T-helper 17 cell (primary cell): ENCODE data around the gene RGL3. TPM values are rescaled to one million over a fixed set of nuclear protein-coding genes. Genes with fewer than 3 reads are reported as not detected.
A peak's percentile ranks its signal among the peaks of the same experiment; 100 is the strongest.
"Not testable (repeated sequence)": the region's sequence is repeated elsewhere in the genome, so short reads cannot be mapped to it uniquely, and the experiment has no call there.

Experiments used
- ATAC-seq: fragments of 150-1000 bp; cut with Tn5 transposase; 2 replicates; pipeline ENCODE4 v1.10.0; 2021; ENCODE audit warnings: mild to moderate bottlenecking, moderate library complexity
- DNase-seq, 3 donors: peaks; one replicate each; pipeline versions ENCODE4 v3.0.0 to v3.0.0-alpha.2; 2020 to 2021
- H3K9me3 ChIP-seq: one replicate; pipeline ENCODE4 v1.7.0; 2013; ENCODE audit warnings: low read length, mild to moderate bottlenecking; ENCODE audit not compliant: control insufficient read depth, poor library complexity, severe bottlenecking
- H3K27ac Mint-ChIP-seq: one replicate; pipeline ENCODE4 v1.8.0; 2022; ENCODE audit warnings: mild to moderate bottlenecking, moderate library complexity, mixed read lengths
- H3K27me3 Mint-ChIP-seq: one replicate; pipeline ENCODE4 v1.8.0; 2022; ENCODE audit warnings: mixed read lengths
- H3K36me3 Mint-ChIP-seq: one replicate; pipeline ENCODE4 v1.8.0; 2022; ENCODE audit warnings: low read depth, mixed read lengths
- H3K4me1 Mint-ChIP-seq: one replicate; pipeline ENCODE4 v1.8.0; 2022; ENCODE audit warnings: mild to moderate bottlenecking, mixed read lengths
- H3K4me3 Mint-ChIP-seq: one replicate; pipeline ENCODE4 v1.8.0; 2022; ENCODE audit warnings: mild to moderate bottlenecking, moderate library complexity, mixed read lengths
- total RNA-seq, 4 donors: library from RNA in 2 of 4; stranded (reverse) in 2 of 4; gene quantifications; one replicate each; pipeline ENCODE4 v1.2.3 and lab custom pipeline; 2022 to 2026

The RGL3 gene
- total RNA-seq, 2 donors from 2014 or later, result not detected

DNA sequence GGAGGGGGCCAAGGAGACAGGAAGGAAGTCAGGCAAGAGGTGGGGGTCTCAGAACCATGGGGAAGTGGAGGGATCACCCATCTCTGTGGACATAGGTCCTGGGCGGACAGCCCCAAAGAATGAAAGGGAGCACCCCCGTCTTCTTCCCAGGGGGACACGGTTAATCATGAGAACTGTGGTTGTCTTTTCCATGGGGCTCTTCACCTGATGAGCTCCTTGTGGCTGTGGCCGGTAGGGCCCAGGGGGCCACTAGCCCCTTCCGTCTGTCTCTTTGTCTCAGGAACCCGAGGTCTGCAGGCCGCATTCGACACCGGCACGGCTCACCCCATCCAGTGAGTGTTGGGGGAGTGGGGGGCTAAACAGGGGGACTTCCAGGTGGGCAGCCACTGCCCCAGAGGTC is 55.2 kb downstream of the RGL3 start:
- no peaks in the 10 kb centered on the region for H3K36me3 Mint-ChIP-seq
- ATAC-seq, result no peak
- H3K27ac Mint-ChIP-seq, result no peak overlapping the region
- DNase-seq, result no peak
- H3K4me3 Mint-ChIP-seq, result no peak overlapping the region
- peaks cover 6% of the 10 kb centered on the region for H3K4me1 Mint-ChIP-seq
- no peaks in the 10 kb centered on the region for H3K9me3 ChIP-seq
- no peaks in the 10 kb centered on the region for H3K27me3 Mint-ChIP-seq

DNA sequence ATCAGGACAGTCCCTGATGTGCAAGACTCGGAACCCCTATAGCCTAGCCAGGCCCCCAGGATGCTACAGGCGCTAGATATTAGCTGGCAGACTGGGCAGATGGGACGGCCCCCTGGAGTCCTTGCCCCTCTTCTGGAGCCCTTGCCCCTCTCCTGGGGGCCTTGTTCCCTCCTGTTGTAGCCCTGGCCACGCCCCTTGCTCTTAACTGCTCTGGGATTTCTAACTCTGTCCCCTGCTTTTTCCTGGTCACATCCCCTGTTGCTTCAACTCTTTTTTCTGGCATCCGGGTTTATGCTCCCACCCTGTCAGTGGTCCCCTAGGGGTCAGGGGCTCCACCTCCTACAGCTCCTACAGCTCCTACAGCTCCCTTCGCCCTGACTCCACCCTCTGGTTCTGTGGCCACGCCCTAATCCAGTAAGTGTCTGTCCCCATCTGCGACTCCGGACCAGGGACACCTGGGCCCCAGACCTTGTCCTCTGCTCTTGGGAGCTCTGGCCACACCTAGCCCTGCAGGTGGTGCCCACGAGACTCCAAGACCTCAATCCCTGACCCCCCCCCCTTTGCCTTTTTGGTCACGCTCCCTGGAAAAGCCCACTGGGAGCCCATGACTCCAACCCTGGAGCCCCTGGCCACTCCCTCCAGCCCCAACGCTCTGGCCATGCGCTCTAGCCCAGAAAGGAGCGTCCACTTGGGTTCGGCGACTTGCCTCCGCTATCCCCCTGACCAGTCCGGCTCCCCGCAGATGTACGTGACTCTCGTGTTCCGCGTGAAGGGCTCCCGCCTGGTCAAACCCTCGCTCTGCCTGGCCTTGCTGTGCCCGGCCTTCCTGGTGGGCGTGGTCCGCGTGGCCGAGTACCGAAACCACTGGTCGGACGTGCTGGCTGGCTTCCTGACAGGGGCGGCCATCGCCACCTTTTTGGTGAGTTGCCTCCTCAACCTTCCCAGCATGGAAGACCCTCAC is 57.1 kb downstream of the RGL3 start:
- Mint-ChIP-seq H3K27ac (no peak overlapping the region), H3K27me3 (no peaks in the 10 kb centered on the region), H3K4me1 (peaks cover 10% of the 10 kb centered on the region), H3K4me3 (no peak overlapping the region), H3K36me3 (no peaks in the 10 kb centered on the region)
- ATAC-seq, result no peak
- no peaks in the 10 kb centered on the region for H3K9me3 ChIP-seq
- DNase-seq, result no peak

DNA sequence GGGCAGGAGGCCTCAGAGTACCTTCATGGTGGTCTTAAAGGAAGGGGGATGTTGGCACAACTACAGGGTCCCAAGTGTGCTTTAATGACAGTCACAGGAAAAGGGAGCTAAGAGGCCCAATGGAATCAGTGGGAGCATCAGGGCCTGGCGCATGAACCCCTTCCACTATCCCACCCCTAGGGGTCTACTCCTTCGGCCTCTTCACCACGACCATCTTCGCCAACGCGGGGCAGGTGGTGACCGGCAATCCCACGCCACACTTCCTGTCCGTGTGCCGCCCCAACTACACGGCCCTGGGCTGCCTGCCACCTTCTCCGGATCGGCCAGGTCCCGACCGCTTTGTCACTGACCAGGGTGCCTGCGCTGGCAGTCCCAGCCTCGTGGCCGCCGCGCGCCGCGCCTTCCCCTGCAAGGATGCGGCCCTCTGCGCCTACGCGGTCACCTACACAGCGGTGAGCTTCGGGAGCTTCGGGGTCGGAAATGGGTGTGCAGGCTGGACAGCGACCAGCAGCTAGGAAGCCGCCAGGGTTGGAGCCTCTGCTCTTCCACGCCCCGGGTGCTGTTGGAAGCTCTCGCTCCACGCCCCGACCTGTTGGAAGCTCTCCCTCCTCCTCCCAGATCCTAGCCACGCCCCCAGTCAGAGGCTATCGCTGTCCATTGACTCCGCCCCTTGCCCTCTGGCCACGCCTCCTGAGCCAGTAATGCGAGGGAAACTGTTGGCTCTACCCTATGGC is 57.9 kb downstream of the RGL3 start:
- no peaks in the 10 kb centered on the region for H3K36me3 Mint-ChIP-seq
- DNase-seq (no peak), ATAC-seq (no peak)
- peaks cover 12% of the 10 kb centered on the region for H3K4me1 Mint-ChIP-seq
- H3K4me3 Mint-ChIP-seq, result no peak overlapping the region
- no peak overlapping the region for H3K27ac Mint-ChIP-seq
- no peaks in the 10 kb centered on the region for H3K9me3 ChIP-seq
- H3K27me3 Mint-ChIP-seq, result peaks cover 4% of the 10 kb centered on the region

DNA sequence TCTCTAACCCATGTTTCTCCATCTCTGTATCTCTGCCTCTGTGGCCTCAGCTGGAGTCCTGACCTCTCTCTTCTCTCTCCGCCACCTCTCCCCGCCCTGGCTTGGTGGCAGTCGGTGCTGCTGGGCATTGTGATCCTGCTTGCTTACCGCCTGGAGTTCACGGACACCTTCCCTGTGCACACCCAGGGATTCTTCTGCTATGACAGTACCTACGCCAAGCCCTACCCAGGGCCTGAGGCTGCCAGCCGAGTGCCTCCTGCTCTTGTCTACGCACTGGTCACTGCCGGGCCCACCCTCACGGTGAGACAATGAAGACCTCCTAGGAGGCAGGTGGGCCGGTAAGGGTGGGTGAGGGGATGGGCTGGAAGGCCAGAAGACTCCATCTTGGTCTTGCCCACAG is 59.7 kb downstream of the RGL3 start:
- Mint-ChIP-seq H3K4me3 (no peak overlapping the region), H3K27me3 (peaks cover 10% of the 10 kb centered on the region), H3K36me3 (no peaks in the 10 kb centered on the region), H3K4me1 (peaks cover 17% of the 10 kb centered on the region), H3K27ac (no peak overlapping the region)
- DNase-seq (no peak), ATAC-seq (no peak)
- H3K9me3 ChIP-seq, result no peaks in the 10 kb centered on the region

DNA sequence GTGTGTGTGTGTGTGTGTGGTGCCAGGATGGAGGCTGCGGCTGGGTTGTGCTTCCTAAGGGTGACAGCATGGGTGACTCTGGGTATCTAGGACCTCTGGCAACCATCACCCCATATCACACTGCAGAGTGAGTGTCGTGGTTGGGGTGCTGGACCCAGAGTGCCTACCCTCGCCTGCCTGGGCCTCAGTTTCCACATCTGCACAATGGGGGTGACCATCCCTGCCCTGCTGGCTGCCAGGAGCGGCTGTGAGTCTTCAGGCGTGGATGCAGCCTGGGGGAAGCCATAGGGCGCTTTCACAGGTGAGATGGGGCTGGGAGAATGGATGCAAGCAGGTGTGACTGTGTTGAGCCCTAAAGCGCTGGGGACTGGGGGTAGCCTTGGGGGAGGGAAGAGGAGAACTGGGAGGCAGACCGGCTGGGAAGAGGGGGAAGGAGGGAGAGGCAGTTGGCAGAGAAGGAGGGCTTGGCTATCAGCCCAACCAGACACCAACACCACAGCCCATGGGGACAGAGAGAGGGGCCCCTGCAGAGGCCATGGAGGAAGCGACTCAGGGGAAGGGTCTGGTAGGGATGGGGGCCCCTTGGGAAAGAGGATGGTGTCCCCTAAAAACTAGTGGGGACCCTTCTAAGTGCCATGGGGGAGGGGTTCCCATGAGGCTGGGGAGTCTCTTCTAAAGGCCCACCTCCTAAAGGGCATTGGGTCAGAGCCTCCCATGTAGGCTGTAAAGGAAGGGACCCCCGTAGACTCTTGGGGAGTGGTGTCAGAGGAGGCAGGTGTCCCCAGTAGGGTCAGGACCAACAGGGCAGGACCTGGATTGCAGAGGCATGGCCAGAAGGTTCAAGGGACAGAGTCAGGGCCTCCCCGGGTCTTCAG is 62.2 kb downstream of the RGL3 start:
- DNase-seq, result no peak
- Mint-ChIP-seq H3K4me1 (peaks cover 17% of the 10 kb centered on the region), H3K4me3 (peak overlapping the region; percentile 19), H3K27ac (no peak overlapping the region), H3K36me3 (no peaks in the 10 kb centered on the region), H3K27me3 (peaks cover 10% of the 10 kb centered on the region)
- ATAC-seq, result no peak
- no peaks in the 10 kb centered on the region for H3K9me3 ChIP-seq

DNA sequence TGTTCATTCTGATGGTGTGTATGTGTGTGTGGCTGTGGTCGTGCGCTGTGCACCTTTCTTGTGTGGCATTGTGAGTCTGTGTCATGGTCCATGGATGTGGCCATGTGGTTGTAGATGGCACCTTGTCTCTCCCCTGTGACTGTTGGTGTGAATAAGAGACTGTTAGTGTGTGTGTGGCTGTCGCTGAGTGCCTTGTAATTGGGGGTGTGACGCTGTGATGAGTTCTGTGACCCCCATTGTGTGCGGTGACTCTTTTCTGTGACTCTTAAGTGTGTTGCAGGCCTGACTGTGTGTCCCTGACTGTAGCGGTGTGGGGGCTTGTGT is 63.1 kb downstream of the RGL3 start:
- no peaks in the 10 kb centered on the region for H3K9me3 ChIP-seq
- no peaks in the 10 kb centered on the region for H3K36me3 Mint-ChIP-seq
- H3K27me3 Mint-ChIP-seq, result peaks cover 10% of the 10 kb centered on the region
- no peak for ATAC-seq
- H3K4me1 Mint-ChIP-seq, result peaks cover 17% of the 10 kb centered on the region
- H3K4me3 Mint-ChIP-seq, result peak overlapping the region; percentile 86
- DNase-seq, result no peak
- peak overlapping the region; percentile 14 for H3K27ac Mint-ChIP-seq

DNA sequence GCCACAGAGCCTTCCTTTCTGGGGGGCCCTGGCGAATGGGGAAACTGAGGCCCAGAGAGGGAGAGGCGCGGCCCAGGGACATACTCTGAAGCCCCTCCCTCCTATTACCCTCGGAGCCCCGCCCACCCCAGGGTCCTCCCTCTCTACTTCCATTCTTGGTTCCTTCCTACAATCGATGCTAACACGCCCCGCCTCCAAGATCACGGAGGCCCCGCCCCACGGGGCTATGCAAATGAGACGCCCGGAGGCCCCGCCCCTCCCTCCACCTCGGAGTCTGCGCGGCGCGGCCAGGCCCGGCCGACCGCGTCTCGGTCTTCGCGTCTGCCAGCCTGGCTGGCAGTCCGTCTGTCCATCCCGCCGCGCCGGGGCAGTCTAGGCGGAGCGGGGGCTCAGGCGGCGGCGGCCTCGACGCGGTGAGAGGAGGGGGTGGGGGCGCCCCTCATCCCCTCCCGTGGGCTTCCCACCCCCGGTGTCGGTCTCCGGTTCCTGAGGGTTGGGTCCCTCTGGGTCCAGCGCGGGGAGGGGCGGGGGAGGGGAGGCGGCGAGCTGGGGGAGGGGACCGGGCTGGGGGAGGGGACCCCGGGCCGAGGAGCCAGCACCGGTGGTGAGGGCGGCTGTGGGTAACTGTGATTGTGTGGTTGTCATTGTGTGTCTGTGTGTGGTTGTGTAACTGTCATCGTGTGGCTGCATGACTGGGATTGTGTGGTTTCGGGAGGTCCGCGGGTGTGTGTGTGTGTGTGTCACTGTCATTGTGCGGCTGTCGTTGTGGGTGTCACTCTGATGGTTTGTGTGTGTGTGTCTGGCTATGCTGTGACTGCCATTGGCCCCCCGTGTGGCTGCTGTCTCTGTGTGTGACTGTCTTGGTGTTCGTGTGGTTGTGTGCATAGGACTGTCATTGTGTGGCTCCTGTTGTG is 63.7 kb downstream of the RGL3 start, which contains the start of gene PLPPR2:
Gene PLPPR2 (plus strand): TSS at position 273 of the 914 bp plus-strand sequence. CDS start 2,242 bp downstream, outside the sequence.
- DNase-seq, result peak; percentile 75 to 79 (median 79)
- Mint-ChIP-seq H3K4me1 (peaks cover 17% of the 10 kb centered on the region), H3K4me3 (peak within 1 kb of the TSS; percentile 86), H3K27me3 (peaks cover 10% of the 10 kb centered on the region), H3K36me3 (no peaks in the 10 kb centered on the region), H3K27ac (peak within 1 kb of the TSS; percentile 14)
- H3K9me3 ChIP-seq, result no peaks in the 10 kb centered on the region
- ATAC-seq, result peak; percentile 99

DNA sequence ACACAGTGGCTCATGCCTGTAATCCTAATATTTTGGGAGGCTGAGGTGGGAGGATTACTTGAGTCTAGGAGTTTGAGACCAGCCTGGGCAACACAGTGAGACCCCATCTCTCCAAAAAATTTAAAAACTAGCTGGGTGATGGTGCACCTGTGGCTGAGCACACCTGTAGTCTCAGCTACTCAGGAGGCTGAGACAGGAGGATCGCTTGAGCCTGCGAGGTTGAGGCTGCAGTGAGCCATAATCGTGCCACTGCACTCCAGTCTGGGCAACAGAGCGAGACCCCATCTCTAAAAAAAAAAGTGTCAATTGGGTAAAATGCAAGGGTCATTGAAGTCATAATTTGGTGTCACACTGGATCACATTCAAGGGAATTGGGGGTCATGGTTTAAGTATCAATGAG is 65.0 kb downstream of the RGL3 start:
- H3K27ac Mint-ChIP-seq, H3K9me3 ChIP-seq, DNase-seq, ATAC-seq, H3K36me3 Mint-ChIP-seq: not testable (repeated sequence)
- peaks cover 10% of the 10 kb centered on the region for H3K27me3 Mint-ChIP-seq
- peak overlapping the region; percentile 86 for H3K4me3 Mint-ChIP-seq
- peaks cover 15% of the 10 kb centered on the region for H3K4me1 Mint-ChIP-seq

DNA sequence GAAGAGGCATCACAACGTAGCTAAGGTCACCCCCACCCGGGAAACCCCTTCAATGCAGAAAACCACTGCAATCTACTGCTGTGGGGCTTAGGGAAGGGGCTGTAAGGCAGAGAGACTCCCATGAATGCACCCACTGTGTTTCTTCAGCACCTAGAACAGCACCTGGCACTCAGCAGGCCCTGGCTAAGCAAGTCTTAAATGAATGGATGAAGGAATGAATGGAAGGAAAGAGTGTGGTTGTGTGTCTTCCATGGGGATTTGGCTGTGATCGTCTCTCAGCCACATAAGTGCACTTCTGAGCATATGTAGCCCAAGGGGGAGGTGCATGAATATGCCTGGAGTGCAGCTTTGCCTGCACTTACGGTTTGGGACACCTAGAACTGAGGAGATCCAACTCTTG is 69.9 kb downstream of the RGL3 start:
- Mint-ChIP-seq H3K27me3 (no peaks in the 10 kb centered on the region), H3K4me1 (peaks cover 27% of the 10 kb centered on the region), H3K27ac (no peak overlapping the region), H3K4me3 (no peak overlapping the region), H3K36me3 (peaks cover 4% of the 10 kb centered on the region)
- ATAC-seq (no peak), DNase-seq (no peak)
- H3K9me3 ChIP-seq, result no peaks in the 10 kb centered on the region

DNA sequence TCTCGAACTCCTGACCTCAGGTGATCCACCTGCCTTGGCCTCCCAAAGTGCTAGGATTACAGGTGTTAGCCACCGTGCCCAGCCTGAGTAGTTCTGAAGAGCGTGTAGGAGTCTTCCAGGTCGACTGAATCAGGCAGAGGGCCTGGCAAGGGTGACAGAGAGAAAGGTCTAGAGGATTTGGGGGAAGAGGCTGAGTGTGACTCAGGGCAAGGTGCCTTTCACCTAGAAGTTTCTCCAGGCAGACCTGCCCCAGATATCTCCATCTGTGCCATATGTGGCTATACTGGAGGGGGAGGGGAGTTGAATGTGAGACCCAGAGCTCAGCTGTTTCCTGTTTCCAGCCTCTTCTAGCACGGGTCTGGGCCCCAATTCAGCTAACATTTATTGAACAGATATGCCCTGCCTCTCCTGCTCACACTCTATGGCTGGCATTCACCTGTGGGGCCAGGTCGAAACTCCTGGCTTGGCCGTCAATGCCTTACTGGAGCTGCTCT is 71.5 kb downstream of the RGL3 start:
- Mint-ChIP-seq H3K36me3 (peaks cover 4% of the 10 kb centered on the region), H3K27me3 (no peaks in the 10 kb centered on the region), H3K4me3 (peak overlapping the region; percentile 97), H3K4me1 (peaks cover 27% of the 10 kb centered on the region), H3K27ac (peak overlapping the region; percentile 98)
- no peak for DNase-seq
- no peaks in the 10 kb centered on the region for H3K9me3 ChIP-seq
- ATAC-seq, result no peak

DNA sequence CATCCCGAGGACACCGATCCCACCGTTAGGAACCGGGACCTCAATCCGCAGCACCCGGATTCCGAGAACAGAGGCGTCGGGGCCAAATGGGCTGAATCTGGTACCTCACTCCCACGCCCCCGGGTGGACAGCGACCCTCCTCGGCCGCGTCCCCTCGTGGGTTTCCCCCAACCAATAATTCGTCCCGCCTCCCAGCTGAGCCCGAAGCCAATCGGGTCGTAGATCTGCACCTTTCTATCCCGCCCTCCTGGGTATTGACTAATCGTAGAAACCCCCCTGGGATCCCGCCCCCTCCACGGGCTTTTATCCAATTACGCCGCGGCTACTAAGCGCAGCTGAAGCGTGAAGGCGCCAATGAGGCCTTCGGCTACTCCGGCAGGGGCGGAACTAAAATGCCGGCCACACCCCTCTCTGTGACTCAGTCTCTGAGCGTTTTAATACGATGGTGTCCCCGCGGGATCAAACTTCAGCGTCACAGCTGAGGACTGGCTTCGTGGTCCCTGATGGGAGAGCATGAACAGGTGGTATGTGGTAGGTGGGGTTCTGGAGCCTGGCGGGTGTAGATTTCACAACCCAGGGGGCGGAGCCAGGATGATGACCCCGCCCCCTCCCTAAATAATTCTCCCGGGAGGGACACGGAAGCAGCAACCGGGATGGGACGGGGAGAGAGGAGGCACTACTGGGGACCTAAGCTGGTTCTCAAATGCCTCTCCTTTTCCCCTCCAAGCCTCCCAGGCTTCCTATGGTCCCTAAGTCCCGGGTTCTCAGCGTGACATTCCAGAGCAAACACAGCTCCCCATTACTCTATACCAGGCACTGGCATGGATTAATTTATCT is 72.8 kb downstream of the RGL3 start, which contains the start of the genes CCDC159 and TMEM205:
Gene CCDC159 (plus strand): TSS at position 416 of the 837 bp plus-strand sequence. CDS start 88 bp downstream, at position 504.
Gene TMEM205 (minus strand): TSS at position 165 of the 837 bp plus-strand sequence. CDS start 649 bp downstream, outside the sequence.
- H3K27ac Mint-ChIP-seq, result peak within 1 kb of the TSS; percentile 98
- H3K4me3 Mint-ChIP-seq, result peak within 1 kb of the TSS; percentile 97
- H3K36me3 Mint-ChIP-seq, result peaks cover 4% of the 10 kb centered on the region
- no peaks in the 10 kb centered on the region for H3K27me3 Mint-ChIP-seq
- no peaks in the 10 kb centered on the region for H3K9me3 ChIP-seq
- peak; percentile 92 to 97 (median 95) for DNase-seq
- H3K4me1 Mint-ChIP-seq, result peaks cover 27% of the 10 kb centered on the region
- ATAC-seq, result peak; percentile 97
